ENCODE measurements around the gene MRPS6.

DNA sequence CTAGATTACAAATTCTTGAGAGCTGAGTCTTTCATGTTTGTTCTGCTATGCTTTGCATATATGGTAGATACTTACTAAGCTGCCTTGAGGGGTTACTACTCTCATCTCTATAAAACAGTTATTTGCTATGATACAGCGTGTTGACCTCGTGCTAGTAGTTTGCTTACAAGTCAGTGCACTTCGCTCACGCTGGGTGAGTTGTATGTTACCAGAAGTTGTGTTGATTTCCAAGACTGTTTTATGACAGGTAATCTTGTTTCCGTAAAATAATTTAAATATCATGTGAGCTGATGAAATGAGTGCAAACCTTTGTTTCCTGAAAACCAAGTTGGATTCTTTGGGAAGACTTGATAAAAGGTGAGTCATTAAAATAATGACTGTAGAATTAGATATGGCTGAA lies 7.3 kb downstream of the MRPS6 start:
- TF ChIP-seq, protein P1, sequence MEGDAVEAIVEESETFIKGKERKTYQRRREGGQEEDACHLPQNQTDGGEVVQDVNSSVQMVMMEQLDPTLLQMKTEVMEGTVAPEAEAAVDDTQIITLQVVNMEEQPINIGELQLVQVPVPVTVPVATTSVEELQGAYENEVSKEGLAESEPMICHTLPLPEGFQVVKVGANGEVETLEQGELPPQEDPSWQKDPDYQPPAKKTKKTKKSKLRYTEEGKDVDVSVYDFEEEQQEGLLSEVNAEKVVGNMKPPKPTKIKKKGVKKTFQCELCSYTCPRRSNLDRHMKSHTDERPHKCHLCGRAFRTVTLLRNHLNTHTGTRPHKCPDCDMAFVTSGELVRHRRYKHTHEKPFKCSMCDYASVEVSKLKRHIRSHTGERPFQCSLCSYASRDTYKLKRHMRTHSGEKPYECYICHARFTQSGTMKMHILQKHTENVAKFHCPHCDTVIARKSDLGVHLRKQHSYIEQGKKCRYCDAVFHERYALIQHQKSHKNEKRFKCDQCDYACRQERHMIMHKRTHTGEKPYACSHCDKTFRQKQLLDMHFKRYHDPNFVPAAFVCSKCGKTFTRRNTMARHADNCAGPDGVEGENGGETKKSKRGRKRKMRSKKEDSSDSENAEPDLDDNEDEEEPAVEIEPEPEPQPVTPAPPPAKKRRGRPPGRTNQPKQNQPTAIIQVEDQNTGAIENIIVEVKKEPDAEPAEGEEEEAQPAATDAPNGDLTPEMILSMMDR (conservative IDR thresholded peaks at IDR 0.05; ENCODE audit: low read depth, low read length): no peak
- no peak for TF ChIP-seq EZH2 (IDR thresholded peaks at IDR 0.05; ENCODE audit: borderline replicate concordance, low read depth, low read length, poor library complexity, severe bottlenecking)
